HG03520 (cell line): Measurements from ENCODE around the gene ZNF681.
"Not testable (repeated sequence)": the region's sequence is repeated elsewhere in the genome, so short reads cannot be mapped to it uniquely, and the experiment has no call there.

Experiments
- ATAC-seq: cut with Tn5 transposase; IDR thresholded peaks from one replicate; pipeline ENCODE4 v1.9.1; 2021; ENCODE audit warnings: mild to moderate bottlenecking, moderate library complexity; ENCODE audit not compliant: unreplicated experiment

ZNF681 gene

DNA sequence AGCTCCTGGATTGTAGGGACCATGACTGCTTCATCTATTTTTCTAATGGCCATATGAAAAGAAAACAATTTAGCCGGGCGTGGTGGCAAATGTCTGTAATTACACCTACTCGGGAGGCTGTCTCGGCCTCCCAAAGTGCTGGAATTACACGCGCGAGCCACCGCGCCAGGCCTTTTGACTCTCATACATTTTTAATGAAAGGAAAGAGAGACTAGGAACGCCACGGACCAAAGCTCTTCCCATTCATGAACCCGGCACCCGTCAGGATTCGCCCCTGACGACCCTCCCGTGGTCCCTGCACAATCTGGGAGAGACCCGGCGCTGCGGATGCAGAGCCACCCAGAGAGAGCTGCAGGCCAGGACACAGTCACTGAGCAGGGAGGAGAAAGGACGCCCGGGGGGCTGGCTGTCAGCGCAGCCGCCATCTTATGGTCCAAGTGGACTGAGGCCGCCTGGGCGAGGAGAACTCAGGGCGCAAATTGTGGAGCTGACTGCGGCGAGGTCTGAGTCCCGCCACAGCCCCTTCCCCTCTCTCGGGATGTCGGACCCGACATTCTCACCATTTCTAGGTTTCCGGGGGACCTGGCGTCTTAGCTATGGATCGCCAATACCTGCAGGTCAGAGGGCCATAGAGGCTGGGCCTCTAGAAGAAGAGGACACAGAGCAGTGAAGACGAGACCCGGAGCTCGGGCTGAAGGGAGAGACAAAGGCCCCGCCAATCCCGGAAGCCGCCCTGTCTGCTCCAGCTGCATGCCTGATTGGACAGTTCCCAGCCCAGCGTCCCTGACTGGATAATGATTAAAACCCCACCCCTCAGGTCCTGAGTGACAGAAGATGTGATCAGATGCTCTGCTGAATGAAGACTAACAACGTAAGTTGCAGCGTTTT lies at the start of gene ZNF681:
Gene ZNF681 (minus strand): TSS at position 705 of the 888 bp plus-strand sequence. CDS start 142 bp downstream, at position 563.
- ATAC-seq = peak; percentile 84

DNA sequence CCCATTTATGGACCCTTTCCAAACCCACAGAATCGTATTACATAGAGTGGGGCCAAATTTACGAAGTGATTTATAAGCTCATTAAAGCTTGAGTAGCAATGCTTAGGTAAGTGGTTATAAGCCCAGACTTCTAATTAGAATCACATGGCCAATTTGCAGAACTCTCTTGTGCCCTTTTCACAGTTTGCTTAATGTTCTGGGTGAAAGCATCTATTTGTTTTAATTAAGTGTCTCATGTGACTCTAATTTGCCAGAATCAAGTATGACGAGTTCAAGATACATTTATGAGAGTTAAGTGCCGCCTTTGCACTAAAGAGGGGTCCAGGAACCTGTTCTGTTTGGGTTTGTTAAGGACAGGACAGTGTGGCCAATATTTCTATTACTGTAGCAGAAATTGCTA lies 46.0 kb upstream of the ZNF681 start:
- ATAC-seq = no peak

DNA sequence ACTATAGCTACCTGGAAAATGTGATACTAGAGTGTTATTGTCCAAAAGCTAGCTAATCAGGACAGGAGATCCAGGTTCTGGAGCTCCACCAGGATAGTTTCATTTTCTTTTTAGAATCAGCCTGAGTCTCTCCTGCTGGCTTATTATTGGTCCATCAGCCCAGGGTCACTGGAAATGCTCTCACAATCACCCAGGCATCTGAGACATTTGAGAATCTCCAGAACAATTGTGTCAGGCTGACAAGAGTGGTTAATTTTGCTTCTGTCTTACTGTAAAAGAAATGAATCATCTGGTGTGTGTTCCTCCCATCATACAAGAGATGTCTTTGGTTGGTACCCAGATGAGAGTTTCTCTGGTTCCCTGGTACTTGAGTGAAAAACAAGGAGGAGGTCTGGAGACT lies 43.6 kb upstream of the ZNF681 start:
- no peak for ATAC-seq

DNA sequence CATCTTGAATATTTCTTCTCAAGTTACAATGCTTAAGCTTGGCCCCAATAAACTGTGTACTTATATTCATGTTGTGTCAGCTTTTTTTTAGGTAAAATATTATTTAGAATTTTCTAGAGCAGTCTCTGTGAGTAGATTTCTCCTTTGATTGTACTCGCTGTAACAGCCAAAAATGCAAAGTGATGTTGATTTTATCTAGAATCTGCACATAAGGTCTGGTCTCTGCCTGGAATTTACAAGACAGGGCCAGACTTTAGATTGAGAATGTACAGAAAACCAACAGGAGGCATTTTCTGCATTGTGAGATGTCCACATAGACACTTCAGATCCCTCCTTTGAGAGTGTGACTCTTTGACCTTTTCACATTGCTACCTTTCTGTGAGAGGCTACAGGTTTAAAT lies 43.1 kb upstream of the ZNF681 start:
- no peak for ATAC-seq

DNA sequence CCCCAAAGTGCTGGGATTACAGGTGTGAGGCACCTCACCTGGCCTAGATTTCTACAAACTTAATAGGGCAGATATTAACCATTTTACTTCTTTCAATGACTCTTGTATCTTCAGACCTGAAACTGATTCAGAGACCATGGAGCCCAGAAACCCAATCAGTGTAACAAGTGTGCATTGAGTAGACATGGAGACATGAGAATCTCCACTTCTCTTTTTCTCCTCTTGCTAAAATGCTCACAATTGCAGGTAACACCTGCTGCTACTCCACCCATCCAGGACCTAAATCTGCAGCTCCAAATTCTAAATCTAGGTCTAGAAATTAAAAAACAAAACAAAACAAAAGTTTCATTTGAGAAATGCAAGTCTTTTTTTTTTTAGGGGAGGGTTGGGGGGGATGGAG lies 42.2 kb upstream of the ZNF681 start:
- no peak for ATAC-seq

DNA sequence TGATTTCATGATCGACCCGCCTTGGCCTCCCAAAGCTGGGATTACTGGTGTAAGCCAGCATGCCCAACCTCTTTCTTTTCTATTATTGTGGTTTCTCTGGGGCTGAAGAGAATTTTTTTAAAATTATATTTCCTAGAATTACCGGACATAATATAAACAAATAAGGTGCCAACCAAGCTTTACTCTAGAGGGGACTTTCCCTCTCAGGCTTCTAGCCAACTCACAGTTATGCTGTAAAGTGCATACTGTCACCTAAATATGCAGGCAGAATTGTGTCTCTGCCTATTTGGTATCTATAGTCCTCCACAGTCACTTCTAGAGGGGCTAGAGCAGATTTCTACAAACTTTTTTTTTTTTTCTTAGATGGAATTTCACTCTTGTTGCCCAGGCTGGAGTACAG lies 41.6 kb upstream of the ZNF681 start:
- no peak for ATAC-seq

DNA sequence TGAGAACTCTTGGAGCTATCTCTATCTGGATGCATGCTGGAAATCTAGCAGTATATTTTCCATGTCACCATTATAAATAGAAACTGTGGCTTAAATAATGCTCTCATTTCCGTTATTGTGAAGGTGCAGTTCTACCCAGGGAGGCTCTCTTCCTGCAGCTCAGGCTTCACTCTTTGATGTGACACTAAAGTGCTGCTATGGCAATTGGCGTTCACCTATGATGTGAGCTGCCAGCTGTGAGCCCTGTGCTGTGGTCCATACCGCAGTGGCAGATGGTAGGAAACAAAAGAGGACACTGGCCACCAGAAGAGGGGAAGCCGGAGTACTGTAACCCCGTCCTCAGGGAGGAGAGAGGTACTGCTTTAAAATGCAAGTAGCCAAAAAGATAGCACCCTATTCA lies 40.6 kb upstream of the ZNF681 start:
- no peak for ATAC-seq

DNA sequence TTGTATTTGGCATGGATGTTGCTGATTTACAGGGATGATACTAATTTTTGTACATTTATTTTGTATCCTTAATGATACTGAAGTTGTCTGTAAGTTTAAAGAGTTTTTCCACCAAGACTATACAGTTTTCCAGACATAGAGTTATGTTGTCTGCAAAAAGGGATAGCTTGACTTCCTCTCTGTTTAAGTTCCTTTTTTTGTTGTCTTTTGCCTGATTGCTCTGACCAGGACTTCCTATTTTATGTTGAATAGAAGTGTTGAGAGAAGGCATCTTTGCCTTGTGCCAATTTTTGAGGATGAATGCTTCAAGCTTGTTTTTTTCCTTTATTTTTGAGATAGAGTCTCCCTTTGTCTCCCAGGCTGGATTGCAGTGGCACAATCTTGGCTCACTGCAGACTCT lies 36.8 kb upstream of the ZNF681 start:
- no peak for ATAC-seq

DNA sequence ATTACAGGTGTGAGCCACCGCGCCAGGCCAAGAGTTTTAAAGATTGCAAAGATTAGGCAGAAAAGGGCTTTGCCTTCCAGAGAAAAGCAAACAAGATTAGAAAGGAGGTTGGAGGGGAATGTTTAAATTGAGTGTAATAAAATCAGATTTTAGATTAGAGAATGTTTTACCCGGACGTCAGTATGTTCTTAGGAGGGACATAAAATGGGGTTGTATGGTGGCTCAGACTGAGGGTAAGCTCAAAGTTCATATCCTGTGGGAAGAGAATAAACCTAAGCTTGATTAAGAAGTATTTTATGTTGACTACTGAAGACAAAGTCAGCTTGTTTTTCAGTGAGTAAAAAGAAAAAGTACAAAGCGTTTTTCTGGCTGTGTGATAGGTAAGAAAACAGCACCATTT lies 34.1 kb upstream of the ZNF681 start:
- no peak for ATAC-seq

DNA sequence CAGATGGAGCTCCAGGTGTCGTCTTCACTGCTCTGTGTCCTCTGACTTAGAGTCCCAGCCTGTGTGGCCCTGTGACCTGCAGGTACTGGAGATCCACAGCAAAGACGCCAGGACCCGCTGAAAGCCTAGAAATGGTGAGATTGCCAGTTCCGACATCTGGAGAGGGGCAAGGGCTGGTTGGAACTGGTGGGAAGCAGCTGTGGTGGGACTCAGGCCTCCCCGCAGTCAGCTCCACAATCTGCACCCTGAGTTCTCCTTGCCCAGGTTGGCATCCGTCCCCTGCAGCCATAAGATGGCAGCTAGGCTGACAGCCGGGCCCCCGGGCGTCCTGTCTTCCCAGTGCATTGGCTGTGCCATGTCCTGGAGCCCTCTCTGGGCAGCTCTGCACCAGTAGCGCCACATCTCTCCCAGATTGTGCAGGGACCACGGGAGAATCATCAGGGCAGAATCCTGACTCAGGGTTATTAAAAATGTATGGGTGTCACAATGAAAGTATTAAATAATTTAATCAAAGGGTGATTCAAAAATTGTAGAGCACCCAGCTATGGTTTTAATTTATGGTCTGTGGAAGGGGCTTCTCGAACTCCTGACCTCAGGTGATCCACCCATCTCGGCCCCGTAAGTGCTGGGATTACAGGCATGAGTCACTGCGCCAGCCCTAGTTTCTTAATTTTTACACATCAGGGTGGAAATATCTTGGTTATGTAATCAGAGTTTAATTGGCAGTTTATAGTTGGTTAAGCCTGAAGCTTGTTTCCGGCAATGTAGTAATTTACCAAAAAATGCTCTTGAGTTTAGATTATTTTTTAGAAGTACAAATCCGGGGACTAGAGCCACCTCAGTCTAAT lies 32.2 kb upstream of the ZNF681 start:
- ATAC-seq = no peak

DNA sequence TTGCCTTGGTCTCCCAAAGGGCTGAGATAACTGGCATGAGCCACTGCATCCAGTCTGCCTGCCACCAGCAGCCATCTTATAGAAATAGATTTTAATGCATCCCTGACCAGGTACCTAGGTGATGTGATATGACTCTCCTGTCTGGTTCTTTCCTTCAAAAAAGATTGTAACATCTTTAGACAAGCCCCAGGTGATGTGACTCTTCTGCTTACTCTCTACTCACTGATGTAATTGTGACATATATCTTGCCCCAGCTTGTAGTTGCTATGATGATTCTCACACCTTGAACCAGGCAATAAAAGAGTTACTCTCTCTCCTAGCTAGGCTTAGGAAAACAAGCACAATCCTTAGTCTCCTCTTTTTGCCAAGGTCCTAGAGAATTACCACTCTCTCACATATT lies 30.6 kb upstream of the ZNF681 start:
- no peak for ATAC-seq

DNA sequence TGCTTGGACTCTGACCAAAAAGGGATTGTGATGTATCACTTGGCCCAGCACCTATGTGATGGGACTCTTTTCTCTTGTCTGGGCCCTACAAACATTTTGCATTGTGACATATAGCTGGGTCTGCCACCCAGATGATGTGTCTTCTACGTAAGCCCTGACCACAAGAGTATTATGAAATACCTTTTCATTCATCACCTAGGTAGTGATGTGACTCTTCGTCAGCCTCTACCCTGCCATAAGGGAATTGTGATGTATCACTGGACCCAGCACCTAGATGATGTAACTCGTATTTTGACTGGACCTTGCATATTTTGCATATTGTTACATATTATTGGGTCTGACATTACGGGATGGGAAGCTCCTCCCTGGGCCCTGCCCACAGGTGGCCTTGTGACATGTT lies 29.7 kb upstream of the ZNF681 start:
- no peak for ATAC-seq

DNA sequence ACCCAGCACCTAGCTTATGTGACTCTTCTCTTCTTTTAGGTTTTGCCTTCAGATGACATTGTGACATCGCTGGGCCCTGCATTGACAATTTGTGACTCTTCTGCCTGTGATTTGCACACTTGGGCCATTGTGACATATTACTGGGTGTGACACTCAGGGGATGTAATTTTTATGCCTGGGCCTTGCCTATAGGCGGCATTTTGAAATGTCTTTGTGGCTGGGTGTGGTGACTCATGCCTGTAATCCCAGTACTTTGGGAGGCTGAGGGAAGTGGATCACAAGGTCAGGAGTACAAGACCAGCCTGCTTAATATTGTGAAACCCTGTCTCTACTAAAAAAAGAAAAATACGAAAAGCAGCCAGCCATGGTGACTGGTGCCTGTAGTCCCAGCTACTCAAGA lies 28.4 kb upstream of the ZNF681 start:
- ATAC-seq = no peak

DNA sequence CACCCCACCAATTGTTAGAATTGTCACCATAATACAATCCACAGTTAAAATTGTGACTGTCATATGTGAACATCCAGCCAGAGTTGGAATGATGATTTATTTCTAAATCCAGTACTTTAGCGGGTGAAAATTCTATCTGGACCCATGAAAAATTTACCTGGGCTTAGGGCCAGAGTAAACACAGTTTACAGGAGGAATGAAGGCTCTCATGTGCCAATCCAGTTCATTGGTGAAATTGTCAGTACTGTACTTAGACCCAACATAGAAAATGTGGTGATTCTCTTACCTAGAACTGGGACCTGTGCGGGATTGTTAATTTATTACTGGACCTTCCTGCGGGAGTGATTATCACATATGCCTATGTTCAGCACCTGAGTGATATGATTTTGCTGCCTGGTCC lies 27.3 kb upstream of the ZNF681 start:
- ATAC-seq = no peak

DNA sequence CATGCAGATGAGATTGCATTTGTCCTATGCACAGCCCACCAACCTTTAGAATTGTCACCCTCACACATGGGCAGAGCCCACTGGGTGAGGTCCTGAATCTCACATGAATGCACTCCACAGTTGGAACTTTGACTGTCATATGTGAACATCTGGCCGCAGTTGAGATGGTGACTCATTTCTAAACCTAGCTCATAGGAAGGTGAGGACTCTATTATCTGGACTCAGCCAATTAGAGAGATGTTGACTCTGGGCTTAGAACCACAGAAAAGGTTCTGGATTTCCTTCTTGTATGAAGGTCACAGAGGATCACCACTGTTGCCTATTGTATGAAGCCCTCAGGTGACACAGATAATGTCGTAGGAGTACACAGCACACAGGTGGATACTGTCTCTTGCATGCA lies 25.6 kb upstream of the ZNF681 start:
- ATAC-seq = no peak

DNA sequence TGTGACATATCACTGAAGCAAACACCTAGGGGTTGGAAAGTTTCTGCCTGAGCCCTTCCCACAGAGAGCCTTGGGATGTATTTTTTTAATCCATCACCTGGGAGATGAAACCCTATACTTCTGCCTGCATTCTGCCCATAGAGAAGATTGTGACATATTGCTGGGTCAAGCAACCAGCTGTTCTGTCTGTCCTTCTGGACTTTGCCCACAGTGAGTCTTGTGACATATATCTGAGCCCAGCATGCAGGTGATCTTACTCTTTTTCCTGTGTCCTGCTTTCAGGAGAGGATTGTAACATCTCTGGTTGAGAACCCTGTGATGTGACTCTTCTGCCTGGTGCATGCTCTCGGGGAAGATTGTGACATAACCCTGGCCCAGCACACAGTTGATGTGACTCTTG lies 24.9 kb upstream of the ZNF681 start:
- ATAC-seq = no peak

DNA sequence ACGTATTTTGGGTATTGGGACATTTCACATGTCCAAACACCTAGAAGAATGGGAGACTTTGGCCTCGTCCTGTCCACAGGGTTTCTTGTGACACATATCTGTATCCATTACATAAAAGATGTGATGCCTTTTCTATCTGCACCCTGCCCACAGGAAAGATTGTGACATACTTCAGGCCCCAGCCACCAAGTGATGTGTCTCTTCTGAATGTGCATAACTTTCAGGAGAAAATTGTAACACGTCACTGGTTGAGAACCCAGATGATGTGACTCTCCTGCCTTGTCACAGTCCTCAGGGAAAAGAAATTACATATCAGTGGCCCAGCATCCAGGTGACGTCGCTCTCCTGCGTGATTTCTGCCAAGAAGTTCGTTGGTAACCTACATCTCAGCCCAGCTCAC lies 21.0 kb upstream of the ZNF681 start:
- ATAC-seq = no peak

DNA sequence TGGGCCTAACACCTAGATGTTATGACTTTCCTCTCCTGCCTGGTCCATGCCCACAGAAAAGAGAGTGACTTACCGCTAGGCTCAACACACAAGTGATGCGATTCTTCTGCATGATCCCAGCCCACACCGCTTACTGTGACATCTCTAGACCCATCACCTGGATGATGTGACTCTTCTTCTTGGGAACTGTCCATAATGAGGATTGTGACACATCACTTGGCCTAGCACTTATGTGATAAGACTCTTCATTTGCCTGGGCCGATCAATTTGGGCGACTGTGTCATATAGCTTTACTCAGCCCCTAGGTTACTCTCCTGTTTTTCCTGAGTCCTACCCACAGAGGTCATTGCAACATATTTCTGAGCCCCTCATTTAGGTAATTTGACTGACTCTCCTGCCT lies 19.9 kb upstream of the ZNF681 start:
- no peak for ATAC-seq

DNA sequence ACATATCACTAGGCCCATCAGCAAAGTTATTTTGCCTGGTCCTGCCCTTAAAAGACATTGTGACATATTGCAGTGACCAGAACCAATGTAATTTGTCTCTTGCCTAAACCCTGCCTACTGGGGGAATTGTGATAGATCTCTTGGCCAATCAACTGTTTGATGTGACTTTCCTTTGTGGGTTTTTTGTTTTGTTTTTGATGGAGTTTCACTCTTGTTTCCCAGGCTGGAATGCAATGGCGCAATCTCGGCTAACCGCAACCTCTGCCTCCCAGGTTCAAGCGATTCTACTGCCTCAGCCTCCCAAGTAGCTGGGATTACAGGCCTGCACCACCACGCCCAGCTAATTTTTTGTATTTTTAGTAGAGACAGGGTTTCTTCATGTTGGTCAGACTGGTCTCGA lies 19.3 kb upstream of the ZNF681 start:
- not testable (repeated sequence) for ATAC-seq

DNA sequence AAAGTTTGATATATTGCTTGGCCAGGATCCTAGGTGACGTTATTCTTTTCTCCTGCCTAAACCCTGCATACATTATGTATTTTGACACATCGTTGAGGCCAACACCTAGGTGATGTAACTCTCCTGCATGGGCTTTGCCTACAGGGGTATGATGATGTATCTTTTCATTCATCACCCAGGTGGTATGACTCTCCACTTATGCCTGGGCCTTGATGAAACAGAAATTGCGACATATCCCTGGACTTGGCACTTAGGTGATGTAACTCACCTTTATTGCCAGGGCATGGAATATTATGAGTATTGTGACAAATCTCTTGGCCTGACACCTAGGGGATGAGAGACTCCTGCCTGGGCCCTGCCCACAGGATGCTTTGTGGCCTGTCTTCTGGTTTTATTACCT lies 18.5 kb upstream of the ZNF681 start:
- no peak for ATAC-seq

DNA sequence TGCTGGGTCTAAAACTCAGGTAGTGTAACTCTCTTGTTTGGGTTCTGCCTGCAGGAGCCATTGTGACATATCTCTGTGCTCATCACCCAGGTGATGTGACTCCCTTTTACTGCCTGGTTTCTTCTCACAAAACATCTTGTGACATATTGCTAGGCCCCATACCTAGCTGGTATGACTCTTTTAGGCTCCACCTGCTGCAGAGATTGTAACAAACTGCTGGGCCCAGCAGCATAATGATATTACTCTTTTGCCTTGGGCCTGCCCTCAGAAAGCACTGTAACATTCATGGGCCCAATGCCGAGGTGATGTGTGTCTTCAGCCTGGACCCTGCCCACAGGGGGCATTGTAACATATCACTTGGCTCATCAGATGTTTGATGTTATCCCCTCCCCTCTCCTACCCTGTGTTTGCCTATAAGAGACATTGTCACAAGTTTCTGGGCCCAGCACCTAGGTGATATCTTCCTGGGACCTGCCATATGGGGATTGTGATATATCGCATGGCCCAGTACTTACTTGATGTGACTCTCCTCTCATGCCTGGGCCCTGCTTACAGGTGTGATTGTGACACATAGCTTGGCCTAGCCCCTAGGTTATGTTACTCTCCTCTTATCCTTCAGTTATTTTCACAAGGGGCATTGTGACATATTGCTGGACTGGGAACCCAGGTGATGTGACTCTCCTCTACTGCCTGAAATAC lies 18.0 kb upstream of the ZNF681 start:
- no peak for ATAC-seq
